Daoy (cell line): ENCODE results near the gene DGAT2. TPM values are rescaled to one million over a fixed set of nuclear protein-coding genes. Genes with fewer than 3 reads are reported as not detected.
"Not testable (repeated sequence)": the region's sequence is repeated elsewhere in the genome, so short reads cannot be mapped to it uniquely, and the experiment has no call there.

Source experiments
- DNase-seq: peaks from one replicate; pipeline ENCODE4 v3.0.0-alpha.2; 2015; ENCODE audit warnings: low read depth
- total RNA-seq: library from RNA; depleted of rRNA; stranded (reverse); fragments of >200 nt; shearing (Covaris generic); gene quantifications from 2 replicates; pipeline ENCODE4 v1.2.3, GENCODE V29; 2014; rRNA removed

DGAT2 gene
- 9.4 and 19.3 TPM in 2 replicates for total RNA-seq

- DNase-seq, result peak; percentile 86
These were observed at the start of gene DGAT2 for GRCh38 chr11:75768112-75768908. DGAT2 (plus strand) TSS chr11:75768778; CDS start chr11:75768992, 214 bp downstream.

DNA sequence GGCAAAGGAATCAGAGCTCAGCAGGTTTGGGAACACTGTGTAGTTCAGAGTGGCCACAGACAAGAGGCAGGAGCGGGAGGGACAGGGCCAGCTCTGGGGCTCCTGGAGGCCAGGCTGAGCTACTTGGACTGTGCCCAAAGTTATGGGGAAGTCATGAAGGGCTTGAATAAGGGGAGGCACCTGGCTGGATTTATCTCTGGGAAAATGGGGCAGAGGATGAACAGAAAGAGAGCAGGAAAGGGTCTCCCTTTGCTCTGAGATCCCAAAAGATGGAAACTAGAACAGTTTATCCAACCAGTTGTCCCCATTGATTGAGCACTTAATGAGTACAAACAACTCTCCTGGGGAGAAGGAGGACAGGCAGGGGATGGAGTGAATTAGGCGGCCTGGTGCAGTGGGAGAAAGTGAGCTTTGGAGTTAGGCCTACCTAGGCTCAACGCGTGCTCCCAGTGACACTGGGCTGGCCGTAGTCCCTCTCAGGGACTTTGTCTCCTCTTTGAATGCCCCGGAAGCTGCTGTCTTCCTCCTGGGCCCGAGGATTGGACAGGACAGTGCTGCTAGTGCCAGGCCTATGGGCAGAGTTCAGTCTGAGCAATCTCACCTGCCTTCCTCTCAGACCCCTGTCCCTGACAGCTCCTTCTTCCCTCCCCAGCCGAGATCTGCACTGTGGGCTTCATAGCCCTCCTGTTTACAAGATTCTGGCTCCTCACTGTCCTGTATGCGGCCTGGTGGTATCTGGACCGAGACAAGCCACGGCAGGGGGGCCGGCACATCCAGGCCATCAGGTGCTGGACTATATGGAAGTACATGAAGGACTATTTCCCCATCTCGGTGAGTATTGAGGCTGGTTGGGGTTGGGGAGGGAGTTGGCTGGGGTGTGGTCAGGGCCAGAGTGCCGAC lies 49.0 kb upstream of the DGAT2 start:
- no peak for DNase-seq

- no peak for DNase-seq
These were observed 47.9 kb upstream of the DGAT2 start for GRCh38 chr11:75720639-75721038.

DNA sequence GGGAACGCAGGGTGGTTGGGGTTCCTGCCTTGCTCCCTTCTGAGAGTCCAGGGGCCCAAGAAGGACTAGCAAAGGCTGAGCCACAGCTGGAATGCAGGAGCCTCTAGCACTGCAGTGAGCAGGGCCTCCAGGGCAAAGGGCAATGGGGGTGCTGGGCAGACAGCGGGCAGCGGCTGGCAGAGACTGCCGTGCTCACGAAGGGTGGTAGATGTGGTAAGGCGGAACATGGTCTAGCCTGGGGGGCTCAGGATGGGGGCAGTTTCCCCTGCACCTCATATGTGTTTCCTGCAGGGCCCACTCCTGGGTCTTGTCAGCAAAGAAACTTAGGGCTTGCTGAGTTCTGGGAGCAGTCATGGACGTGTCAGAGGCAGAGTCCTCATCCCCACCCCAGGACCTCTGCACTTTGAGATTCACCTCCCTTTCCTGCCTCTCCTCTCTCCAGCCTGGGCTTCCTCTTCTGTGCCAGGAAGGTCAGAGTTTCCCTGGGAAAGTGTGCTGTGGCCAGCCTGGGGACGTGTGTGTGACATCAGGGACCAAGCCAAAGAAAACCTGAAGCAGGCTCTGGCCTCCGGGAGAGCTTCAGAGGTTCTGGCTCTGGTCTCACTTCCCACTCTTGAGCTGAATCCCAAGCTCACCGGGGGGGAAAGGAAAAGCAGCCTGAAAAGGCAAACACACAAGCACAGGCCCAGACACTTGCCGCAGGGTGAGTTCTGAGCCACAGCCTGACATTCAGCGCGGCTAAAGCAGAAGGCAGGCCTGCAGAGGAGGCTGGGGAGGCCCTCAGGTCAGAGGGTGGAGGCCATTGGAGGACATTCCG lies 46.5 kb upstream of the DGAT2 start:
- no peak for DNase-seq

GRCh38 chr11:75722669-75723042 lies 45.9 kb upstream of the DGAT2 start:
- DNase-seq, result no peak

- no peak for DNase-seq
These were observed 42.8 kb upstream of the DGAT2 start for GRCh38 chr11:75725547-75726320.

DNA sequence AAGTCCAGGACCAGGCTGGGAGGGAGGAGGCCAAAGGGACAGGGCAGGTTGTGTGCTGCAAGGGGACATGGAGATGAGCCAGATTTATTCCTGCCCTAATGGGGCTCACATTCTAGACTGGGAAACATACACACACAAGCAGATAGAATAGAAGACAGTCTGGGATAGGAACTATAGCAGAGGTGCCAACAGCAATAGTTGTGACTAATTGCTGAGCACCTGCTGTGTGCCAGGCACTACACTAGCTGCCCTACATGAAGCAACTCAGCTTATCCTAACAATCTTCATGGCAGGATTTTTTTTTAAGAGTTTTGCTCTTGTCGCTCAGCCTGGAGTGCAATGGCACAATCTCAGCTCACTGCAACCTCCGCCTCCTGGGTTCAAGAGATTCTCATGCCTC lies 39.6 kb upstream of the DGAT2 start:
- no peak for DNase-seq

DNA sequence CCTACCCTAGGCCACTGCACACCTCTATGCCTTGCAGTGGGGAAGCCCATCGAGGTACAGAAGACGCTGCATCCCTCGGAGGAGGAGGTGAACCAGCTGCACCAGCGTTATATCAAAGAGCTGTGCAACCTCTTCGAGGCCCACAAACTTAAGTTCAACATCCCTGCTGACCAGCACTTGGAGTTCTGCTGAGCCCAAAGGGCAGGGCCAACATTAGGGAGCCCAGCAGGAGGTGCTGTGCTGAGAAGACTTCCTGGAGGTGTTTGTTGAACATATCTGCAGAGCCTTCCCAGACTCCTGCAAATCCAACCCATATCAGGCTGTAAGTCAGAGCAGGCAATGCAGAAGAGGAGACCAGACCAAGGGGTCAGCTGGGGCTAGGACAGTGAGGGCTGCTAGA lies 37.5 kb upstream of the DGAT2 start:
- DNase-seq, result no peak

- DNase-seq, result no peak
These were observed 35.5 kb upstream of the DGAT2 start for GRCh38 chr11:75733071-75733430.

- DNase-seq, result peak; percentile 40
These were observed 35.0 kb upstream of the DGAT2 start for GRCh38 chr11:75733431-75734107.

GRCh38 chr11:75734491-75735180 lies 33.9 kb upstream of the DGAT2 start:
- DNase-seq, result peak; percentile 34

DNA sequence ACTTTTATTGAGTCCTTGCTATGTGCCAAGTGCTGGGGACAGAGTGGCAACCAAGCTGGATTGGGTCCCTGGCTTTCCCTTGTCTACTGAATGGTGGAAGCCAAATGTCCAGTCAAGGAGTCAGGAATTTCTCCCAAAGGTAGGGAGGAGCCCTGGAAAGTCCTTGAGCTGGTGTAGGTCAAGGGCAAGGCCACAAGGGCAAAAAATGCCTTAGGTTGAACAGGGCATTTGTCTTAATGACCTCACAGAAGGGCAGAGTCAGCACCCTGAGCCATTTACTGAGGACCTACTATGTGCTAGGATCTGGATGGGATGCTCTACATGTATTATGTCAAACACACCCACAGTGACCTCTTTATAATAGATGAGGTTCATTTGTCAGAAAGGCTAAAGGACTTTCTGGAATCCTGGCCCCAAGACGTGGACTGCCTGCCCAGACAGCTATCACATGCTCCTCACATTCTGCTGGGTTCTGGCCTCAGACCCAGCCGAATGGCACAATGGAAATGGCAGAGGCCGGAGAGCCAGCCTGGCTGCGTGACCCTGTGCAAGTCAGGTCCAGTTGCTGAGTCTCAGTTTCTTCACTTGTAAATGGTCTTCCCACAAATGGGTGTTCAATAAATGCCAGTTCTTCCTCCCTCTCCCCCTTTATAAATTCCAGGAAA lies 33.3 kb upstream of the DGAT2 start:
- DNase-seq, result no peak

DNA sequence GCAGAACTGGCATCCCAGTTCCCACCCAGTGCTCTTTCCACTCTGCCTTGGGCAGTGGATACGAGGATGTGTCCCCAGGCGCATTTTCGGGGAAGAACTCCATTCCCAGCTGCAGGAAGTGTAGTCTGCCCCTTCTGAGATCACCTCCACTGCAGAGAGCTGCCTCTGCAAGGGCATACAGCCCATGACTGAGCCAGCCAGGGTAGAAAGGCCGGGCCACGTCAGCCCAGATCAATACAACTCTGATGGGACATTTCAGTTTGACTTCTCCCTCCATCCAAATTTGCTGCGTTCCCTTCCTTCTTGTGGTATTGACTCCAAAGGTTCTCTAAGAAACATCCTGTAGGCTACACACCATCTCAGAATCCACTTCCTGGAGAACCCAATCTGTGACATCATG lies 31.3 kb upstream of the DGAT2 start:
- no peak for DNase-seq

DNA sequence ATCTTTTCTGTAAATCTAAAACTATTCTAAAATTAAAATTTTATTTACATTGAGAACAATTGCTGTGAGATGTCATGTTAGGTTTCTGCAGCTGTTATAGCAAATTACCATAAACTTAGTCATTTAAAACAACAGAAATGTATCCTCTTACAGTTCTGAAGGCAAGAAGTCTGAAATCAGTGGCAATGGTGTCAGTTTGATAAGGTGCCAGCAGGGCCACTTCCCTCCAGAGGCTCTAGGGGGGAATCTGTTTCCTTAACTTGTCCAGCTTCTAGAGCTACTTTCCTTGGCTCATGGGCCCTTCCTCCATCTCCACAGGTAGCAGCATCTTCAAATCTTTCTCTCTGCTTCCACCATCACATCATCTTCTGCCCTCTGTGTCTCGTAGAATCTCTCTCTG lies 27.9 kb upstream of the DGAT2 start:
- DNase-seq, result no peak

GRCh38 chr11:75743159-75743558 lies 25.4 kb upstream of the DGAT2 start:
- DNase-seq, result not testable (repeated sequence)

DNA sequence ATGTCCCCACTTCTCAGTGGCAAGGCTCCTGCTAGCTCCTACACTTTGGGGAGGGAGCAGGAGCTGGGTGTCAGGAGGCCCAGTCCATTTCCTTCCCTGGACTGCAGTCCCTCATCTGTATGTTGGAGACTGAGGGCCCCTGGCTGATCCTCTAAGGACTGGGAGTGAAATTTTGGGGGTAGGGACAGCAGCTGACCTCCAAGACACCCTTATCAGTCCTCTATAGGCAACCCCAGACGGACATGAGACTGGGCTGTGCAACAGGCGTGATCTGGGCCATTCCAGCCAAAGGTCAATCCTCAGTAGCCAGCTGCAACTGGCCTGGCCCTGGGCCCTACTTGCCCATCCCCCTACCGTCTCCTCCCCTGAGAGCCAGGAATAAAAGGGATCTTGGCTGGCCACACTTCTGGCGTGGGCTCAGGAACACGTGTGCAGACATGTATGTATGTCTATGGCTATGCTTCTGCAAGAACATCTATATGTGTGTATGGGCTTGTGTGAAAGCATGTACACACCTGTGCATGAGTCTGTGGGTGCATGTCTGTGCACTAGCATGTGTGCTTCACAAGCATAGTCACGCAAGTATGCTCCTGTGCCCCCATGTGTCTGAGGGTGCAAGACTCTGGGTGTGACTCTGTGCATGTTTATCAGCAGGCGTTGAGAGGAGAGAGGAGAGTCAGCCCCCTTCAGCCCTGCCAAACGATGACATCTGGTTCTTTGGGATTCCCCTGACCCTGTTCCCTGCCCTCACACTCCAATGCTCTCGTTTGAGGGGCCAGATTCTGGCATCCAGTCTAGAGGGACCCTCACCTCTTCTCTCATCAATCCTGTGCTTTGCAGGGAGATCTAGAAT lies 24.6 kb upstream of the DGAT2 start:
- no peak for DNase-seq

DNA sequence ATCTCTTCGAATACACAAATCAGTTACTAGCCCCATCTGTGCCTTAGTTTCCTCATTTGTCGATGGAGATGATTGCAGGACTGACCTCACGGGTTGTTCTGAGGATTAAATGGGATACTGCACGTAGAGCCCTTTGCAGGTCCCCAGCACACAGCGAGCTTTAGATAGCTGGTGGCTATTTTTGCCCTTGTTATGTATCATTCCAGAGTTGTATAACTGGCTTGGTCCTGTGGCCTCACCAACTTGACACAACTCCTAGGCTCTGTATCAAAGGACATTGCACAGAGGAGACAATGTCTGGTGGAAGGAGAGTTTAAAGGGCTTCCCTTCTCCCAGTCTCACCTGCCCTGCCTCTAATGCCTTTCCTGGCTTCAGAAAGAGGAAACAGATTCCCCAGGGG lies 22.8 kb upstream of the DGAT2 start:
- DNase-seq, result no peak

DNA sequence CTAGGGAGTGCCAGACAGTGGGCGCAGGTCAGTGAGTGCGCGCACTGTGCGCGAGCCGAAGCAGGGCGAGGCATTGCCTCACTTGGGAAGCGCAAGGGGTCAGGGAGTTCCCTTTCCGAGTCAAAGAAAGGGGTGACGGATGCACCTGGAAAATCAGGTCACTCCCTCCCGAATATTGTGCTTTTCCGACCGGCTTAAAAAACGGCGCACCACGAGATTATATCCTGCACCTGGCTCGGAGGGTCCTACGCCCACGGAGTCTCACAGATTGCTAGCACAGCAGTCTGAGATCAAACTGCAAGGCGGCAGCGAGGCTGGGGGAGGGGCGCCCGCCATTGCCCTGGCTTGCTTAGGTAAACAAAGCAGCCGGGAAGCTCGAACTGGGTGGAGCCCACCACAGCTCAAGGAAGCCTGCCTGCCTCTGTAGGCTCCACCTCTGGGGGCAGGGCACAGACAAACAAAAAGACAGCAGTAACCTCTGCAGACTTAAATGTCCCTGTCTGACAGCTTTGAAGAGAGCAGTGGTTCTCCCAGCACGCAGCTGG lies 19.8 kb upstream of the DGAT2 start:
- DNase-seq, result not testable (repeated sequence)
